ENCODE measurements around the gene PHGDH. TPM values are rescaled to one million over a fixed set of nuclear protein-coding genes. Genes with fewer than 3 reads are reported as not detected.

PHGDH gene
- polyA plus RNA-seq, 1 donor: 139 TPM

DNA sequence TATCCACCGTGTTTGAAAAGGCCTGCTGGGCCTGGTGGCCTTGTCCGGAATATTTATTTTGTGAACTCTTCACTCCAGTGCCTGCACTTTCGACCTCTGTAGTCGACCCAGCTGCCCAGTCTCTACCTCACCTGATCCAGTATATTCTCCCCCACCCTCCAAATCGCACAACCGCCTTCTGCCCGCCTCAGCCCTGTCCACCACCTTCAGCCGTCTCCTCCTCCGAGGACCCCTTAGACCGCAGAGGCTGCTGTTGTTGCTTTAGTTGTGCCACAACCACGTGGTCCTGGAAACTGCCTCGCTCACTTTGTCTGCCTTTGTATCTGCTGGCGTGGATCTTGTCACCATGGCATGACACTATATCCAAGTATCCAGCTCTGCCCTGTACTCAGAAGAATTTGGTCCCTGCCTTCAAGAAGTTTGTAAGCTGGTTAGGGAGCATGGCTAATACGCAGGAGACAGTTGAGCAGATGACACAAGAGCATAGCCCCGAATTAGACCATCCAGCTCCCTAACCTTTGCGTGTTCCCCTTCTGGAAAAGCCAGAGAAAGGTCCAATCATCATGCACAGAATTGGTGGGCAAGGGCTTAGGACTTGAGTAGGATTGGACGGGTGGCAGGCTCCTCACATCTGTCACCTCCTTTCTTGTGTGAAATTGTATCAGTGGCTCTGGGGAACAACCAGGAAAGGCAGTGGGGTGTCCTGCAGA, 1.5 kb downstream of the PHGDH start:
- Histone ChIP-seq H3K27ac (ENCODE audit: low read length) (peak overlapping the region; percentile 78), H3K27me3 (ENCODE audit: control insufficient read depth, insufficient read depth, low read length) (no peaks in the 10 kb centered on the region), H3K4me1 (ENCODE audit: control insufficient read depth, insufficient read depth, low read length) (peaks cover 32% of the 10 kb centered on the region), H3K36me3 (ENCODE audit: control insufficient read depth, insufficient read depth, low read length) (no peaks in the 10 kb centered on the region), H3K4me3 (ENCODE audit: low read length) (peak overlapping the region; percentile 82), H3K9me3 (ENCODE audit: control insufficient read depth, low read depth, low read length) (no peaks in the 10 kb centered on the region)
- peak in 1 of 2 donors; percentile 73 for DNase-seq
- WGBS (ENCODE audit: insufficient coverage, low lambda C conversion rate): no CpG with 5 or more reads among the region's 17 CpGs

DNA sequence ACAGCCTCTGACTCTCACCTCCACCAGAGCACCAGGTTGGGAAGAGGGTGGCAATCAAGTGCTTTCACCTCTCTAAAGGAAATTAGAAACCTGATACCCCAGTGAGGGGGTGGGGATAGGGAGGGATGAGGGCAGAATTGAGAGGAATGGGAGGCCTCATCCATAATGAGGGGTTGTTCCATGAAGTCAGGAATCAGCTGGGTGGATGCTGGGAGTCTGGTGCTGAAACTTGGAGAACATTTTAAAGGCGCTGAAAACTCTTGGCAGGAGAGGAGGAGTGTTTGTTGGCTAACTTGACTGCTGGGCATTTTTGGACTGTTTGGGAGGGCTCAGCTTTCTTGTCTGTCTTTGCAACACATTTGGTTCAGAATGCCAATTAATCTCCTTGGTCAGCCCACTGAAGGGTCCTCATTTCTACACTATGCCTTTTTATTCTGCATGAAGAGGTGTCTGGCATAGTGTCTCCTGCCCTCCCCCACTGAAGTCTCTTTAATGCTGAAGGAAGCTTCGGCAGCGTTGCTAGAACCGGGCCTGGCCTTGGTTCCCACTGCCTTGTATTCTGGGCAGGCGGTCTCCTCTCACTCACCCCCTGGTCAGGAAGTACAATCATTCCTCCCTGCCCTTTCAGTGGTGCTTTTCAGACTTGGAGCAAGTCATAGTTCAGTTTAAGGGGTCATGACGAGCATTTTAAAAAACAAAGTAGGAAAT, 2.2 kb downstream of the PHGDH start:
- Histone ChIP-seq H3K36me3 (ENCODE audit: control insufficient read depth, insufficient read depth, low read length) (no peaks in the 10 kb centered on the region), H3K27ac (ENCODE audit: low read length) (peak overlapping the region; percentile 78), H3K4me1 (ENCODE audit: control insufficient read depth, insufficient read depth, low read length) (peaks cover 37% of the 10 kb centered on the region), H3K4me3 (ENCODE audit: low read length) (peak overlapping the region; percentile 82), H3K9me3 (ENCODE audit: control insufficient read depth, low read depth, low read length) (no peaks in the 10 kb centered on the region), H3K27me3 (ENCODE audit: control insufficient read depth, insufficient read depth, low read length) (no peaks in the 10 kb centered on the region)
- no CpG with 5 or more reads among the region's 6 CpGs for WGBS (ENCODE audit: insufficient coverage, low lambda C conversion rate)
- DNase-seq: no peak

DNA sequence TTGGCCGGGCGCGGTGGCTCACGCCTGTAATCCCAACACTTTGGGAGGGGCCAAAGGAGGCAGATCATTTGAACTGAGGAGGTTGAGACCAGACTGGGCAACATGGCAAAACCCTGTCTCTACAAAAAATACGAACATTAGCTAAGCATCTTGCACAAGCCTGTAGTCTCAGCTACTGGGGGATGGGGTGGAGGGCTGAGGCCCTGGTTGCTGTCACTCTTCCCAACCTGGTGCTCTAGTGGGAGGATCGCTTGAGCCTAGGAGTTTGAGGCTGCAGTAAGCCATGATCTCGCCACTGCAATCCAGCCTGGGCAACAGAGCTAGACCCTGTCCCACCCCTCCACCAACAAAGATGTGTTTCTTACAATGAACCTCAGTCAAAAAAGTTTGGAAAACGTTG, 2.8 kb downstream of the PHGDH start:
- H3K27ac ChIP-seq (ENCODE audit: low read length): peak overlapping the region; percentile 78
- H3K9me3 ChIP-seq (ENCODE audit: control insufficient read depth, low read depth, low read length): no peaks in the 10 kb centered on the region
- H3K36me3 ChIP-seq (ENCODE audit: control insufficient read depth, insufficient read depth, low read length): no peaks in the 10 kb centered on the region
- no peak for DNase-seq
- H3K27me3 ChIP-seq (ENCODE audit: control insufficient read depth, insufficient read depth, low read length): no peaks in the 10 kb centered on the region
- peaks cover 41% of the 10 kb centered on the region for H3K4me1 ChIP-seq (ENCODE audit: control insufficient read depth, insufficient read depth, low read length)
- 67% methylated on average over 2 of the region's 8 CpGs for WGBS (ENCODE audit: insufficient coverage, low lambda C conversion rate)
- H3K4me3 ChIP-seq (ENCODE audit: low read length): peak overlapping the region; percentile 82

DNA sequence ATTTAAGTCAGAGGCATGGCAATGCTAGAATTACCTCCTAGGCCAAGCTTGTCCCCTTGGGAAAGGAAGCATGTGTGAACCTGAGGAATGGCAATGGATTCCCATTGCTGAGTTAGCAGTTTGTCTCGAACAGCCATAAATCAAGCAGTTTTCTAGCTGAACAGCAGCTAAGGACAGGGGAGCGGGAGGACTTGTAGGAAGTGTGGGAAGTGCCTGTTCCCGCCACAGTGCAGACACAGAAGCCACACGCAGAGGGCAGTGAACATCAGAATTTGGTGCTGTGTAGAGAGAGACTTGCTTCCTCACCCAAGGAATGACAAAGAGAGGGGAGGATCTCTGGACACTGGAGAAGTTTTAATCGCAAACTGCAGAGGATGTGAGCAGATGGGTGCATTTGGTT, 3.8 kb downstream of the PHGDH start:
- peaks cover 44% of the 10 kb centered on the region for H3K4me1 ChIP-seq (ENCODE audit: control insufficient read depth, insufficient read depth, low read length)
- peak in 1 of 2 donors; percentile 82 for DNase-seq
- no peaks in the 10 kb centered on the region for H3K36me3 ChIP-seq (ENCODE audit: control insufficient read depth, insufficient read depth, low read length)
- WGBS (ENCODE audit: insufficient coverage, low lambda C conversion rate): 0% methylated on average over 1 of the region's 5 CpGs
- H3K9me3 ChIP-seq (ENCODE audit: control insufficient read depth, low read depth, low read length): no peaks in the 10 kb centered on the region
- no peaks in the 10 kb centered on the region for H3K27me3 ChIP-seq (ENCODE audit: control insufficient read depth, insufficient read depth, low read length)
- H3K27ac ChIP-seq (ENCODE audit: low read length): peak overlapping the region; percentile 64
- no peak overlapping the region for H3K4me3 ChIP-seq (ENCODE audit: low read length)

DNA sequence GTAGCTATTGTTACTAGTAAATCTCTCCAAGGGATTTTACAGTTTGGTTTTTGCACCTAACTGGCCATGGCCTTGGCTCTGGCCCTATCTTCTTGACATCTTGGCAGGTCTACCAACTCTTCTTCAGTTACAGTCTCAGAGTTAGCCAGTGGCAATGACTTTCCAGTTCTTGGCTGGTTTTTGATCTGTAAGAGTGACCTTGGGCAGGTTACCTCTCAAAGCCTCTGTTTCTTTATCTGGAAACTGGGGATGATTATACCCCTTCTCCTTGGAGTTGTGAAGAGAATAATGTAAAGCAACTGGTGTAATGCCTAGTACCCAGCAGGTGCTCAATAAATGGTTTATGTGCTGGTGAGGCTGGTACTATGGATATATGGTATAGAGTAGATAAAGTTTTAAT, 6.7 kb downstream of the PHGDH start:
- Histone ChIP-seq H3K27me3 (ENCODE audit: control insufficient read depth, insufficient read depth, low read length) (no peaks in the 10 kb centered on the region), H3K9me3 (ENCODE audit: control insufficient read depth, low read depth, low read length) (no peaks in the 10 kb centered on the region), H3K36me3 (ENCODE audit: control insufficient read depth, insufficient read depth, low read length) (peaks cover 16% of the 10 kb centered on the region), H3K4me3 (ENCODE audit: low read length) (no peak overlapping the region), H3K4me1 (ENCODE audit: control insufficient read depth, insufficient read depth, low read length) (peaks cover 70% of the 10 kb centered on the region), H3K27ac (ENCODE audit: low read length) (peak overlapping the region; percentile 42)
- DNase-seq: no peak

DNA sequence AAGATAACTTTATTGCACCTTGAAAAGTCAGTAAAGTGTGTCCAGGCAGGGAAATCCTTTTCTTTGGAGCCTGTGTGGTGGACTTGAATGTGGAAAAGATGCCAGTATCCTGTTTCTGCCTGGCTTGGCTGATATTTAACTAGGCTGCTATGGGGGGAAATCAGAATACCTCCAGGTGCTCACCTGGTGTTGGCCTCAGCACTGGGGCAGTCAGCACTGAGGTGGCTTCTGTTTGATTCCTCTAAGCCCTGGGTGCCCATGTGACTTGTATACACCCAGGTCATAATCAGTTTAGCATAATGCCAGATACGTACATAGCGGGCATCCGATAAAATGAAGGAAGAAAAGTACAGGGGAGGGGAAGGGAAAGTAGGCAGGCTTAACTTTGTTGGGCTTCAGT, 7.2 kb downstream of the PHGDH start:
- DNase-seq: peak in 1 of 2 donors; percentile 69
- no CpG with 5 or more reads among the region's 3 CpGs for WGBS (ENCODE audit: insufficient coverage, low lambda C conversion rate)
- peaks cover 76% of the 10 kb centered on the region for H3K4me1 ChIP-seq (ENCODE audit: control insufficient read depth, insufficient read depth, low read length)
- no peaks in the 10 kb centered on the region for H3K27me3 ChIP-seq (ENCODE audit: control insufficient read depth, insufficient read depth, low read length)
- peak overlapping the region; percentile 42 for H3K27ac ChIP-seq (ENCODE audit: low read length)
- H3K9me3 ChIP-seq (ENCODE audit: control insufficient read depth, low read depth, low read length): no peaks in the 10 kb centered on the region
- no peak overlapping the region for H3K4me3 ChIP-seq (ENCODE audit: low read length)
- peaks cover 21% of the 10 kb centered on the region for H3K36me3 ChIP-seq (ENCODE audit: control insufficient read depth, insufficient read depth, low read length)

DNA sequence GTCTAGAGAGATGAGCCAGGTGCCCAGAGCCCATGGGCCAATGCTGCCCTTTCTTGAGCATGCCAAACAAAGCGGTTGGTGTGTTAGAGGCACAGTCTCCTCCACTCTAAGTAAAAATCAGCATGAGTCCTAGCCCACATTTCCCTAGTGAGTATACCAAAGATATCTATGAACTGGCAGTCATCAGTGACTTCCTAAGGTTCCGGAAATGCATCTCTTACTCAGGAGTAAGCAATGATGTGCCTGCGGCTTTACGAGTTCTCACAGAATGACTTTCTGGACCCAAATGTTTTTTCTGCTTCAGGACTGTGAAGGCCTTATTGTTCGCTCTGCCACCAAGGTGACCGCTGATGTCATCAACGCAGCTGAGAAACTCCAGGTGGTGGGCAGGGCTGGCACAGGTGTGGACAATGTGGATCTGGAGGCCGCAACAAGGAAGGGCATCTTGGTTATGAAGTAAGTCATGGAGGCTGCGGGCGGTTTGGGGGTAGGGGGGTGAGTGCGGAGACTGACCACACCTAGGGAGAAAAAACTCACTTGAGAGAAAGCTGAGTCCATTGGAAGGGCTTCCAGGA, 9.2 kb downstream of the PHGDH start:
- Histone ChIP-seq H3K4me3 (ENCODE audit: low read length) (no peak overlapping the region), H3K4me1 (ENCODE audit: control insufficient read depth, insufficient read depth, low read length) (peaks cover 75% of the 10 kb centered on the region), H3K36me3 (ENCODE audit: control insufficient read depth, insufficient read depth, low read length) (peaks cover 31% of the 10 kb centered on the region), H3K27ac (ENCODE audit: low read length) (peak overlapping the region; percentile 79), H3K9me3 (ENCODE audit: control insufficient read depth, low read depth, low read length) (no peaks in the 10 kb centered on the region), H3K27me3 (ENCODE audit: control insufficient read depth, insufficient read depth, low read length) (no peaks in the 10 kb centered on the region)
- DNase-seq: no peak
- WGBS (ENCODE audit: insufficient coverage, low lambda C conversion rate): no CpG with 5 or more reads among the region's 11 CpGs

DNA sequence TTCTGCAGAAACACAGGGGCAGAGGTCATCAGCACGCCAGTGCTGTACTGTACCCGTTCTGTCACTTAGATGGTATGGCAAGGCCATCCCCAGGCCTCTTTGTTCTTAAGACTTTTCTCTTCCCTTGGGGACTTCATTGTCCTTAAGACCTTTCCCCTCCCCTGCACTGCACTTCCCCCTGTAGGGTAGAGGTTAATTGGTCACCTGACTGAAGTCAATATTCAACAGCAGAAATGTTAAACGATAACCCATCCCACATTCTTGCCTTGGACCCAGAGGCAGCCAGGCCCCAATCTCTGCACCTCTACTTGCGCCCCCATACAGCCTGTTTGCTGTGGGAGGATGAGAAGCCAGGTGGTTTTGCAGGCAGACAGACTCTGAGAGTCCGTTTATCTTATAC, 10.2 kb downstream of the PHGDH start:
- WGBS (ENCODE audit: insufficient coverage, low lambda C conversion rate): no CpG with 5 or more reads among the region's 5 CpGs
- peak overlapping the region; percentile 79 for H3K27ac ChIP-seq (ENCODE audit: low read length)
- DNase-seq: peak; percentile 73 to 92

DNA sequence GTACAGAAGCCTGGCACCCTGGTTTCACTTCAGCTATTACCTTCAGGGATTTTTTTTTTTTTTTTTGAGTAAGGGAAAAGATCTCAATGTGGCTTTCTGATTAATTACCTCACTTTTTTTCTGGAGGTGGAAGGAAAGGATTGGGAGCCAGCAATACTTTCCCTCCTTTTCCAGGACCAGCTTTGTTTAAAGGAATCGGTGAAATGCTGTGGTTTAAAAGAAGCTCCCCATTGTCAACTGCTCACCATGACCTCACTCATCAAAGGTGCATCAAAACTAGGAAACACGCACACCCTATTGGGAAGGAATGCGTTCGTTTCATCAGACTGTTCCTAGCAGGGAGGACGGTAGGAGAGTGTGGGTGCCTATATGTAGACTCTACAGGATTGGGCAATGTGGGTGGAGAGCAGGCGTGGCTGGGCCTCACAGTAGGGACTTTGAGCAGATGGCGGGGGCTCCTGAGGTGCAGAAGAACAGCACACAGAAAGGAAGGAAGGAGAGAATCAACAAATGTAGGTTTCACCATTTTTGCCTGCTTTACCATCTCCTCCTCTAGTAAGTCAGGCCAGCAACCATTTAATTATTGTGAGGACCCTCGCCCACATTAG, 13.0 kb downstream of the PHGDH start:
- H3K27me3 ChIP-seq (ENCODE audit: control insufficient read depth, insufficient read depth, low read length): no peaks in the 10 kb centered on the region
- H3K9me3 ChIP-seq (ENCODE audit: control insufficient read depth, low read depth, low read length): no peaks in the 10 kb centered on the region
- peak overlapping the region; percentile 79 for H3K27ac ChIP-seq (ENCODE audit: low read length)
- peaks cover 70% of the 10 kb centered on the region for H3K4me1 ChIP-seq (ENCODE audit: control insufficient read depth, insufficient read depth, low read length)
- no CpG with 5 or more reads among the region's 8 CpGs for WGBS (ENCODE audit: insufficient coverage, low lambda C conversion rate)
- H3K36me3 ChIP-seq (ENCODE audit: control insufficient read depth, insufficient read depth, low read length): peaks cover 65% of the 10 kb centered on the region
- peak; percentile 88 to 94 for DNase-seq
- no peak overlapping the region for H3K4me3 ChIP-seq (ENCODE audit: low read length)

More for the DNA sequence above, 10.2 kb downstream of the PHGDH start:
- H3K9me3 ChIP-seq (ENCODE audit: control insufficient read depth, low read depth, low read length): no peaks in the 10 kb centered on the region
- peaks cover 40% of the 10 kb centered on the region for H3K36me3 ChIP-seq (ENCODE audit: control insufficient read depth, insufficient read depth, low read length)
- H3K4me3 ChIP-seq (ENCODE audit: low read length): no peak overlapping the region
- H3K4me1 ChIP-seq (ENCODE audit: control insufficient read depth, insufficient read depth, low read length): peaks cover 79% of the 10 kb centered on the region
- no peaks in the 10 kb centered on the region for H3K27me3 ChIP-seq (ENCODE audit: control insufficient read depth, insufficient read depth, low read length)

DNA sequence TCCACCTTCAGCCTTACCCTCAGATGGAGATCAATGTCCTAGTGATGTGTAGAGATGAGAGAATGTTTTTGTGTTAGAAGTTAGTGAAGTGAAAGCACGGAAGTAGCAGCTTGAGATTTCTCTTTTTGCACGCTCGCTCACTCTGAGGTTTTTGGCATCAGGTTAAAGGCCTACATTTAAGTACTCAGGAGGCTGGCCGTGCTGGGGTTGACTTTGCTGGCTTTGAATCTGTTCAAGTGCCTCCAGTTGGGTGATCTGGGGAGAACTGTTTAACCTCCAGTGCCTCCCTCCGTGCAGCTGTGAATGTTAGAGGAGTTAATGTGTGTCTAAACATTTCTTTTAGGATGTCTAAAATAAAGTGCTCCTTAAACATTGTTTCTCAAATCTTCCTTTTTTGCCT, 13.9 kb downstream of the PHGDH start:
- Histone ChIP-seq H3K27ac (ENCODE audit: low read length) (peak overlapping the region; percentile 79), H3K27me3 (ENCODE audit: control insufficient read depth, insufficient read depth, low read length) (no peaks in the 10 kb centered on the region), H3K4me3 (ENCODE audit: low read length) (no peak overlapping the region), H3K9me3 (ENCODE audit: control insufficient read depth, low read depth, low read length) (no peaks in the 10 kb centered on the region), H3K36me3 (ENCODE audit: control insufficient read depth, insufficient read depth, low read length) (peaks cover 69% of the 10 kb centered on the region), H3K4me1 (ENCODE audit: control insufficient read depth, insufficient read depth, low read length) (peaks cover 68% of the 10 kb centered on the region)
- no peak for DNase-seq
- no CpG with 5 or more reads among the region's 5 CpGs for WGBS (ENCODE audit: insufficient coverage, low lambda C conversion rate)

Measured in large intestine (tissue), 3 donors.